22Rv1 (cell line): ENCODE results near the gene CRB1.

ENCODE experiments used
- CTCF ChIP-seq: fragments of 450-650 bp; IDR thresholded peaks from 2 replicates; pipeline ENCODE4 v1.5.1; 2017; ENCODE audit warnings: mild to moderate bottlenecking
- ZFX ChIP-seq: fragments of 450-650 bp; IDR thresholded peaks from 2 replicates; pipeline ENCODE4 v1.6.1; 2017; ENCODE audit warnings: antibody characterized with exemption, borderline replicate concordance

GRCh38 chr1:197287863-197288262, 19.8 kb downstream of the CRB1 start:
- TF ChIP-seq CTCF = no peak
- no peak for TF ChIP-seq ZFX
